ENCODE results near the gene XK.

Gene XK

DNA sequence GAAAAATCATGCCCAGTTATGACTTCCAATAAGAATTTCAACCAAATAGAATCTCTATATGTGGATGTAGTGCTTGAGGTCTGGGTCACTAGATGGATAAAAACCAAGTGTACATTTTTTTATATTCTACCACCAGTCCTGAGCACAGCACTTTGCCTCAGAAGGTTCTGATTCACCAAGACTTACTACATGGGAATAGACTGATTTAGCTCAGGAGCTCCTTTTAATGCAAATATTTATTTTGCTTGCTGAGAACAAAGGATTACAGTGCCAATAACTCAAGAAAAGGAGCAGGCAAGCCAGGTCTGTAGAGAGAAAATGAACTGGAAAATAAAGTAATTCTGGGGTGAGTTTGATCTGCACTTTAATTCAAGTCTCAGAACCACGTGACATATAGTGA is 6.4 kb upstream of the XK start:
- DNase-seq (ENCODE audit: low read depth), result no peak

GRCh38 chrX:37679888-37680287 is 5.7 kb upstream of the XK start:
- DNase-seq (ENCODE audit: low read depth), result no peak

DNA sequence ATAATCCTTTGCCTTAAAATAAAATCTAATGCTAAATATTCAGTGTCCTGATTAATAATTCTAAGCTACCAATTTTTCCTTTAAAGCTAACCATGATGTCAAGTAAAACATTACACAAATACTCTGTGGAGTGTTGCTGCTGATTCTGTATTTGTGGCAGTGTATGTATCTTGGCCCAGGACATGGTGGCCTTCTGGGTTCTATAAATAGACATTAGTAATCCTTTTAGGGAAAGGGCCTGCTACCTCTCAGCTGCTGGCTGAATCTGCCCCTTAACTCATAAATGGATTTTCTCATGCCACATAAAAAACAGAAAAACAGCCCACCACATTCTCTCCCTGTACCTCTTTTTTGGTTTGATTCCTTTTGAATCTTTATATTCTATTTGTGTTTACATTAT is 1.2 kb upstream of the XK start:
- DNase-seq (ENCODE audit: low read depth), result no peak

DNA sequence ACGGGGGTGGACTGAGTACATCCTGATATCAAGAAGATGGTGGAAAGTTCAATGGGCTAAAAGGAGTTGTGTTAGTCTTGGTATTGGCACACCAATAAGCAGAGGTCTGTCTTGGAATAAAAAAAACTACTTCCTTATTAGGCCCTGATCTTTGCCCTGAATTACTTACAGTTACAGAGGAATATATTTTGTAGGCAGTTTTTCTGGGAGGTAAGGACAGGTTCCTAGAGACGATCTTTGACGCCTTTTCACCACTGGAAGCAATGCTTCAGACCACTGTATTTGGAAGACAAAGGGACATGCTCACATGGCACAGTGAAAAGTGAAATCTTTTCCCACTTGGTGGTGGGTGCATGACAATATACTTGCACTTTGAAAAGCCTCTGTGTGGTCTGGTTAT is 618 bp upstream of the XK start:
- no peak for DNase-seq (ENCODE audit: low read depth)

DNA sequence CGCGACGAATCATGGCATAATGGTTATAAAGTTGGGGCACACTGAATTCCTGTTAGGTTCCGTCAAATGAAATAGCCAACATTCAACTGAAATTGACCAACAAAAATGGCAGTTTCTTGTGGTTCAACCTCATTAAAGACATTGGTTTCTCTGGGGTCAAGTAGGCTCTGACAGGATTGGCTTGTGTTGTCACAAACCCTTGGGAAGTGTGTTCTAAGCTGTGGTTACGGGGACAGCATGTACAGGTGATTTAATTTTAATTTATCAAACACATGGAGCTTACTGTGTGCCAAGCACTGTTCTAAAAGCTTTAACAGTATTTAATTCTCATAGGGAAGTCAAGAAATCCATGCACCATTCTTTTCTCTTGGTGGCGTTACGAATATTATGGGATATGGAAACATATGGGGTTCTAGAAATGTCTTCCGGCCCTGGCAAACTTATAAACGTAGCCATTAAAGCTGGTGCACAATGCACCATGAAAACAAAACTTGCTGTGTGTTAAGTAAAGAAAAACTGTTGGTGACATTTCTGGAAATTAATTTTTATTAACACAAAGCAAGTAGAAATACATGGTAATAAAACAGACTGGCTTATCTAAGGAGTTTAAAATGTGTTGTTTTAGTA is 891 bp downstream of the XK start:
- DNase-seq (ENCODE audit: low read depth), result no peak

GRCh38 chrX:37686996-37687395 is 1.4 kb downstream of the XK start:
- no peak for DNase-seq (ENCODE audit: low read depth)

GRCh38 chrX:37690119-37690518 is 4.5 kb downstream of the XK start:
- DNase-seq (ENCODE audit: low read depth), result no peak

GRCh38 chrX:37692918-37693317 is 7.3 kb downstream of the XK start:
- no peak for DNase-seq (ENCODE audit: low read depth)

- DNase-seq (ENCODE audit: low read depth), result no peak
Observed at GRCh38 chrX:37697169-37697760, 11.7 kb downstream of the XK start.

- DNase-seq (ENCODE audit: low read depth), result no peak
Observed at GRCh38 chrX:37701588-37701987, 16.0 kb downstream of the XK start.

DNA sequence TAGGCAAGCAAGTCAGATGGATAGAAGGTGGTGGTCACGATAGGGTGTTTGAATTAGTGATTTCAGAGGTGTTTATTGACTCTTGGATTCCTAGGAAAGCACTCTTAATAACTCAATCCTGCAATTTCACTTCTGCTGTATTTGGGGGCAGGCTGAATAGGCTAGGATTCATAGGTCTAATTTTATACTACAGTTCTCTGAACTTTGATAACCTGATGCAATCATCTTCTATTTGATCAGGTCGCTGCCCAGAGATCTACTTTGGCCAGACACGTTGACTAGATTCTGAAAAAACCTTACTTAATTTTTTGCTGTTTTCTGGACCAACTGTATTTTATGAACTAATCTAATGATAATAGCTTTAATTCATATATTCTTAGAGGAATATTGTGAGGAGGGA is 26.4 kb downstream of the XK start:
- no peak for DNase-seq (ENCODE audit: low read depth)

DNA sequence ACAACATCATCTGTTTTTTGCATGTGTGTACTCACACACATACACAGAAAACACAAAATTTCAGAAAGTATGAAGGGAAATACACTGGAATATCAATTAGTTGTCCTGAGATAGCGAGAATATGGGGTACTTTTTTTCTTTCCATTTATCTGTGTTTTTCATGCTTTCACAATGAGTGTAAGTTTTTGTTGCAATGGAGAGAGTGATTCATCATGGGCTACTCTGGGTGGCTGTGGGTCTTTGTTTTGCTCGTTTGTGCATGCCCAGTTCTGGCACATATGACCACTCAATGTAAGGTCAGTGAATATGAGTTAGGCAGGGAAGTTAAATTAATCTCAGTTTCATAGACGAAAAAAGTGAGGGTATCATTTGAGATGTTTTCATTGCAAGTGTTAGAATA is 26.9 kb downstream of the XK start:
- DNase-seq (ENCODE audit: low read depth), result no peak

GRCh38 chrX:37714479-37714878 is 28.9 kb downstream of the XK start:
- no peak for DNase-seq (ENCODE audit: low read depth)

DNA sequence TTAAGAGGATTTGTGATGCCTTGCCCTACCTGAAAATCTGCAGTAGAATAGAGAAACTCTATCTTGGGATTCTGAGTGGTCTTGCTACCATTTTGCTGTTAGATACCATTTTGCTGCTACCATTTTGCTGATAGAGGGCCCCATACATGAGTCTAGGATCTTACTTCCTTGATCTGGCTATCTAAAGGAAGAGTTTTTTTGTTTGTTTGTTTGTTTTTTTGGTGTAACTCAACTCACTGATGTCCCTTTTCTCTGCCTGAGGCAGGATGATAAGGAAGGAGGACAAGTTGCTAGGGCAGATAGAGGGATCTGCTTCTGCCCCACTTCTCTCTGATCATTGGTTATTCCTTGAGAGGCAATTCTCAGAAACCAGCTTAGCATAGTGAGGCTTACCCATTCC is 31.0 kb downstream of the XK start:
- no peak for DNase-seq (ENCODE audit: low read depth)

GRCh38 chrX:37717708-37718107 is 32.1 kb downstream of the XK start:
- no peak for DNase-seq (ENCODE audit: low read depth)

GRCh38 chrX:37722595-37722994 is 37.0 kb downstream of the XK start:
- no peak for DNase-seq (ENCODE audit: low read depth)

DNA sequence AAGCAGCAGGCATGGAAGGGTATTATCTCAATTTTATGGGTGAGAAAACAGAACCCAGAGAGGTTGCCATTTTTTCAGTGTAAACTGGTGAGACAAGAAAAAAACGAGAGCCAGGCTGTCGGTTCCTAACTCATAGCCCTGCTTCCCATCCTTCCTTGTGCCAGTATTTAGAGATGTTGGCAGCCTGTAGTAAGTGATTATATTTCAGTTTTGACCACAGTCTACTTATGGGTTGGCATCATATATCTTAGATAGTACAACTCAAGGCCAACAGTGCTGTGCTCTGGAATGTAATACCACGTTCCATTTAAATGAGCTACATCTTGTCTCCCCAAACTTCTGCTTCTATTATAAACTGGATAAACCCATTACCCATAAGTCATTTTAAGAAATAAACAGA is 40.8 kb downstream of the XK start:
- no peak for DNase-seq (ENCODE audit: low read depth)

DNA sequence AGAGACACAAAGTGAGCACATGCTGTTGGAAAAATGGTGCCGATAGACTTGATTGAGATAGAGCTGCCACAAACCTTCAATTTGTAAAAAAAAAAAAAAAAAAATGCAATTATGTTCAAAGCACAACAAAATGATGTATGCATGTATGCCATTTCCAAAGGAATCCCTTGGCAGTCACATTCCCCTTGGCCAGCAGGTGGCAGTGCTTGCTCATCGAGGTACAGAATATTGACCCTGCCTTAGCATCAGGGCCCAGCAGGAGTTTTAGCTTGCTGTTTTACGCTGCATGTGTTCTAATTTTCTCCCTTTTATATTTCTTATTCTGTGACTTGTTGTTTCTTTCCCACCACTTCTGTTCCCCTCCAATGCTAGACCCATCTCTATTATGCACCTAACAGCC is 59.8 kb downstream of the XK start:
- DNase-seq (ENCODE audit: low read depth), result peak; percentile 60

- DNase-seq (ENCODE audit: low read depth), result no peak
Observed at GRCh38 chrX:37745835-37746217, 60.2 kb downstream of the XK start.

- peak; percentile 12 for DNase-seq (ENCODE audit: low read depth)
Observed at GRCh38 chrX:37746218-37746941, 60.8 kb downstream of the XK start.

DNA sequence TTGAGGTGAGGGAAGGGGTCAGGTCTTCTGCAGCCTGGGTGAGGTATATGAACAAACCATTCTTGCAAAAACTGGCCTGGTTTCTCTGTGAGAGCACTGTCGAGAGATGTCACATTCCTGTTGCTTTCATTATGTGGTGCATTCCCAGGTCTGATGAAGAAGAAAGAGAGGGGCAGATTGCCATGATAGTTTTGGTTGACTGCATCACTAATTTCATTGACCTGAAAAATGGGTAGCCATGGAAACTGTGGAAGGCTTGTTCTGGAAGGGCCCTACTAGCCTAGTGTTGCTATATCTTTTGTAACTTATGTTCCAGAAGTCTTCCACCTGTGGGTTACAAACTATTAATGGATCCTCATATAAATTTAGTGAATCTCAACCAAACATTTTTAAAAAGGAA is 61.4 kb downstream of the XK start:
- no peak for DNase-seq (ENCODE audit: low read depth)

DNA sequence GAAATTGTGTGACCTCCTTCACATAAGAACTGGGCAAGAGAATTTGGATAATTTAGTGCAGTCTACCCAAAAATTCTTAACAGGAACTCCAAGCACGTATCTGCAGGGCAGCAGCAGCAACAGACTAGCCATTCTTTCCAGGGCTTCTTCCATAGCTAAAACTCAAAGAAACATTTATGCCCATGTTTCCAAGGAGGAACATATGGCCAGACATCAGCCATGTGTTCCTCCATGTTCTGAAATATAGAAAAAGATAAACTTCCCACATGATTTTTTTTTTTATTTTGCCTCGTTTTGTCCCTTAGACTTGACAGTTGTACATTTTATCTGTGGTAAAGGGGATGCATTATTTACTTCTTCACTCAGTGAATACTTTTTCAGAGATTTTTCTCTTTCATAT is 66.7 kb downstream of the XK start:
- no peak for DNase-seq (ENCODE audit: low read depth)

- DNase-seq (ENCODE audit: low read depth), result no peak
Observed at GRCh38 chrX:37752936-37753335, 67.3 kb downstream of the XK start.

GRCh38 chrX:37753384-37753783 is 67.8 kb downstream of the XK start:
- no peak for DNase-seq (ENCODE audit: low read depth)
